Measurements from ENCODE around the gene SLC23A2.

The SLC23A2 gene

DNA sequence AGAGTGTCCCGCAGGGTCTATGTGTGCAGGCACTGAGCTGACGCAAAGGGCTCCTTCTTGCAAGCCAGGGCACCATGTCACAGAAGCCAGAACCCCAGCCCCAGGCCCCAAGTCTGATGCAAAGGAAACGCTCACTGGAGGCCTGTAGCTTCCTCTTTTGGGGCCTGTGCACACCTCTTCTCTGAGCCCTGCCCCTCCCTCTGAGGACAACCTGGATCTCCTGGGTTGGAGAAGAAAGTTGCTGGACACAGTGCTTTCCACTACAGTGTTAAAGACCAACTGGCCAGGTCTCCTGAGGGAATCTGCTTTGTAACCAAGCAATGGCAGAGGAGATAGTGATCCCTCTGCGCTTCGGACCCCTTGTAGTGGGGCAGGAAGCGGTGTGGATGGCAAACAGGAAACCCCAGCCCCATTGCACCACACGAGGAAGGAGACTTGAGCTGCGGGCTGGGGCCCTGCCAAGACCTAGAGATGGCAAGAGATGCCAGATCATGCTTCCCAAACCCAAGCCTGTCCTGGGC lies 189.6 kb downstream of the SLC23A2 start:
- FAIRE-seq, result no peak

DNA sequence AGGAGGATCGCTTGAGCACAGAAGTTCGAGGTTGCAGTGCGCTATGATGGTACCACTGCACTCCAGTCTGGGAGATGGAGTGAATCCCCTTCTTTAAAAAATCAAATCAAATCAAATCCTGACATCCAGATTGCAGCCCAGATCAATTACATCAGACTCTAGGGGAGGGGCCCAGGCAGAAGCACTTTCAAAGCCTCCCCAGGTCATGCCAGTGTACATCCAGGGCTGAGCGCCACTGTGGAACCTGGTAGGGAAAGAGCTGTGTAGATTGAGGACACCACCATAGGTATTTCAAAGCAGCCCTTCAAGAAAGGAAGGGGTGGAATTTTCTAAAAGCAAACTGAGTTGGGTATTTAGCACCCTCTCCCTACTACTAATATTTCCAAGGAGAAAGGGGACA lies 190.1 kb downstream of the SLC23A2 start:
- no peak for FAIRE-seq

DNA sequence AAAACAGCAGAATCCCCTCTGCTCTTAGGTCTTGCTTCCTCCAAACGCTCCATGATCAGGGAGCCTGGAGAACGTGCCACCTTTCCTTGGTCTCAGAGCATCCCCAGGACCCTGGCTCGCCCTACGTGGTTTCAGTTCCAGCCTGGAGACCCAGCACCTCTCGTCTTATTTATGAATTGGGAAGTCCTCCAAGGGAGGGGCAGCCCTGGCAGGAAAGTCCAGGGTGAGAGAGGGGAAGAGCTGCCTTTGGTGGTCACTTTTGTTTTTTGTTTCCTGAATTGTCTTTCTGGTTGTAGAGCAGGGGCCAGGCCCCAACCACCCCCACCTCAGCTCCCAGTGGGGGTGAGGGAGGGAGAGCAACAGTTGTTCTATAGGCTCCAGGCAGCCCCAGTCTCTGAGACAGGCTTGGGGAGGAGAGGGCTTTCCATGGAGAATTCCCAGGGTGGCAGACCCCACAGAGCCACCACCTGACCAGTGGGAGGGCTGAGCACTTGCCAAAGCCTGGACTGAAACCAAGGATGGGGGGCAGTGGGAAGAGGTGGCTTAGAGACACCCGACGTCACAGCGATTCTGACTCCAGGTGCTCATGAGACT lies 190.8 kb downstream of the SLC23A2 start:
- FAIRE-seq, result no peak

DNA sequence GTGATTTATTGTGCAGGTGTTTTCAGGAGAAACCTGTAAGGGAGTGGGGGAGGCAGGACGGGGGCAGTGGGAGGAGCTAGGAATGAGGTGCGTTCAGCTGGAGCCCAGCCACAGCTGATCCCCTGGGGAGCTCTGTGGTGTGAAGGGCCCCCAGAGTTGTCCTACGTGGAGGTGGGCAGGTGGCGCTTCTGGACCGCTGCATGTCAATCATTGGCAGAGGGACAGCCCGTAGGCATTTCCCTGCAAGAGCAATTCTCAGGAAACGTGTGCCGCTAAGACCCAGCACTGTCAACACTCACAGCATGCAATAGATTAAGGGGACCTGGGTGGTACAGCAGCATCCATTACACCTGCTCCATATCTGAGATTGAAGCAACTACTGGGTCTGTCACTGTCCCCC lies 191.6 kb downstream of the SLC23A2 start:
- FAIRE-seq, result no peak

DNA sequence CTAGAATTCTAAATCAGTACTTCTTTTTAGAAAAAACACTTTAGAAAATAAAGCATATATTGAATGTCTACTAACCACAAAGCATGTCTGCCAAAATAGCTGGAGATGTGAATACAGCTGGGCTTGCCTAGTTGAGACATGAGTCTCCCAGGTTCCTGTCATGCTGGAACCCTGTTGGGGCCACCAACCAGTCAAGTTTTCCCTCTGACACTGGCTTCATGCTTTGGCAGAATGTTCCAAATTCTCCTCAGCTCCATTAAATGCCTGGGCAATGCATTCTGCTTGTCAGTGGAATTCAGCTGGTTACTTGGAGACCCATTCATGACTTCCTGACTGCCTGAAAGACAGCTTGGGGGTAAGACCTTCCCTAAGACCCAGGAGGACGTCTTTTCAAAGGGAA lies 192.4 kb downstream of the SLC23A2 start:
- no peak for FAIRE-seq

DNA sequence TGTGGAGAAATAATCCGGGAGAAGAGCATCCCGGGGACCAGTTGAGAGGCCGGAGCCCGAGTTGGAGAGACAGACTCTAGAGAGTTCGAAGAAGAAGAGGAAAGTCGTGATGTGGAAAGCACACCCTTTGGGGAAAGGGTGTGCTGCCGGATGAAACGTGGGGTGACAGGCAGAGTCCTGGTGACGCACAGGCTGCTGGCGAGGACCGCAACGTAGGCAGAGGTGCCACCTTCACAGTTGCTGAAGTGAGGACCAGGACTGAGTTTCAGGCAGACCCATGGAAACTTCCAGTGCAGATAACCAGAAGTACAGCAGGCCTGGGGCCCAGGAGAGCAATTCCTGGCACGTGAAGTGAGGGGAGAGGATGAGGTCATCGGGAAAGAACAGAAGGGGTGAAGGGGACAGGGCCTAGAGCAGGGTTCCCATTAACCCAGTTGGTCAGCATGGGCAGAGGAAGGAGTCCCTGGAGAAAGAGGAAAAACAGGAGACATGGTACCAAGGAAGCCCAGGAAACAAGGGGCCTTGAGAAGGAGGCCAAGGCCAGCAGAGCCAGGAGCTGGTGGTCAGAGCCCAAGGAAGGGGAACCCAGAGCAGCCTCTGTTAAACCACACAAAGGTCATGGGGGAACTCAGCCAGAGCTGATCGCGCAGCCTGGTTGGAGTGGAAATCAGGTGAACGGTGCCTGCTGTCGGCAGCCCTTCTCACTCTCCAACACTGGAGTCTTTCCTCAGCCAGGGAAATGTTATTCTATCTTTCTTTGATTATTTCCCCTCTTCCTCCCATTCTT lies 195.5 kb downstream of the SLC23A2 start:
- no peak for FAIRE-seq

DNA sequence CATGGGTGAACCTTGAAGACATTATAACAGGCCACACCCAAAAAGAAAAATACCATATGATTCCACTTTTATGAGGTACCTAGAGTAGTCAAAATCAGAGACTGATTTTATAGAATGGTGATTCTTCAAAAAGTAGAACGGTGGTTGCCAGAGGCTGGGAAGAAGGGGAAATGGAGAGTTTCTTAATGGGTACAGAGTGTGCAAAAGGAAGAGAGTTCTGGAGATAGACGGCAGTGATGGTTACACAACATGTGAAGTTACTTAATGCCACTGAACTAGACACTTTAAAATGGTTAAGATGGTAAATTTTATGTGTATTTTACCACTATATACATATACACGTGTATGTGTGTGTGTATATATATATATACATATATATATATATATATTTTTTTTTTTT lies 198.8 kb downstream of the SLC23A2 start:
- FAIRE-seq, result no peak

Measured in G401.6 (cell line).